IPS-15b (cell line): ENCODE data around the gene AOC3.
"Not testable (repeated sequence)": the region's sequence is repeated elsewhere in the genome, so short reads cannot be mapped to it uniquely, and the experiment has no call there.

Source experiments
- H3K27me3 ChIP-seq: one replicate; pipeline ENCODE4 v1.6.1; 2013; ENCODE audit warnings: low read length; ENCODE audit not compliant: control insufficient read depth, insufficient read depth
- H3K36me3 ChIP-seq: one replicate; pipeline ENCODE4 v1.6.1; 2013; ENCODE audit warnings: low read length; ENCODE audit not compliant: control insufficient read depth, insufficient read depth
- H3K4me1 ChIP-seq: one replicate; pipeline ENCODE4 v1.6.1; 2013; ENCODE audit warnings: mild to moderate bottlenecking, low read length; ENCODE audit not compliant: control insufficient read depth, insufficient read depth
- H3K4me3 ChIP-seq: one replicate; pipeline ENCODE4 v1.5.1; 2013; ENCODE audit warnings: low read depth, low read length
- H3K9ac ChIP-seq: one replicate; pipeline ENCODE4 v1.6.1; 2013; ENCODE audit warnings: low read depth, mild to moderate bottlenecking, low read length
- H3K9me3 ChIP-seq: one replicate; pipeline ENCODE4 v1.6.1; 2013; ENCODE audit warnings: mild to moderate bottlenecking, low read length; ENCODE audit not compliant: control insufficient read depth, insufficient read depth

AOC3 gene

DNA sequence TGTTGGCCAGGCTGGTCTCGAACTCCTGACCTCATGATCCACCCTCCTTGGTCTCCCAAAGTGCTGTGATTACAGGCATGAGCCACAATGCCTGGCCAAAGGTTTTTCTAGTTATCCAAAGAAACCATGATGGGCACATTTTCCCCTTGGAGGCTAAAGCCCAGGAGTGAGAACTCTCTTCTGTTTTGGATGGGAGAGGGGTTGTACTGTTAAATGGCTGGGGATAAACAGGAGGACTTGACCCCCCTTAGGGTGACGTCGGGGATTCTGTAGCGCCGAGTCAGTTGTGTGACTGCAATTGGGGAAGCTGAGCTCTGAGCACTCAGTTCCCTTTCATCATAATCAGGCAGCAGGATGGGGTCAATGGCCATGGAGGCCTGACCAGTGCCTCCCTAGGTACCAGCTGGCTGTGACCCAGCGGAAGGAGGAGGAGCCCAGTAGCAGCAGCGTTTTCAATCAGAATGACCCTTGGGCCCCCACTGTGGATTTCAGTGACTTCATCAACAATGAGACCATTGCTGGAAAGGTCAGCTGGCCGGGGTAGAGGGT is 4.1 kb downstream of the AOC3 start:
- H3K4me3 ChIP-seq = no peak overlapping the region
- H3K36me3 ChIP-seq = no peaks in the 10 kb centered on the region
- no peaks in the 10 kb centered on the region for H3K27me3 ChIP-seq
- no peak overlapping the region for H3K9ac ChIP-seq
- no peaks in the 10 kb centered on the region for H3K9me3 ChIP-seq
- H3K4me1 ChIP-seq = no peaks in the 10 kb centered on the region

DNA sequence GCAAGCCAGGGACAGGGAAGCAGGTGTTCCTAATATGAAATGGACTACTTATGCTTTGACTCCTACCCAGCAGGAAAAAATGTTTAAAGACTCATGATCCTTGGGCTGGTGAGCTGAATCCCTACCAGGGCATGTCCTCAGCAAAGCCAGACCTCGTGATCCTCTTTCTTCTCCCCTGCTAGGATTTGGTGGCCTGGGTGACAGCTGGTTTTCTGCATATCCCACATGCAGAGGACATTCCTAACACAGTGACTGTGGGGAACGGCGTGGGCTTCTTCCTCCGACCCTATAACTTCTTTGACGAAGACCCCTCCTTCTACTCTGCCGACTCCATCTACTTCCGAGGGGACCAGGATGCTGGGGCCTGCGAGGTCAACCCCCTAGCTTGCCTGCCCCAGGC is 5.1 kb downstream of the AOC3 start:
- H3K9ac ChIP-seq, H3K36me3 ChIP-seq: not testable (repeated sequence)

DNA sequence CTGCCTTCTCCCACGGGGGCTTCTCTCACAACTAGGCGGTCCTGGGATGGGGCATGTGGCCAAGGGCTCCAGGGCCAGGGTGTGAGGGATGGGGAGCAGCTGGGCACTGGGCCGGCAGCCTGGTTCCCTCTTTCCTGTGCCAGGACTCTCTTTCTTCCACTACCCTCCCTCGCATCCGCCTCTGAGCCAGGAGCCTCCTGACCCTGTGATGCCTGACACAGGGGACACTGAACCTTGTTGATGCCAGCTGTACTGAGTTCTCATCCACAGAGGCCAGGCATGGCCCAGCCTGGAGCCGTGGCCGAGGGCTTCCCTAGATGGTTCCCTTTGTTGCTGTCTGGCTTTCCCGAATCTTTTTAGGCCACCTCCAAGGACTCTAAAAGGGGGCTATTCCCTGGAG is 5.5 kb downstream of the AOC3 start:
- H3K9ac ChIP-seq, H3K36me3 ChIP-seq, H3K4me3 ChIP-seq, H3K4me1 ChIP-seq, H3K9me3 ChIP-seq, H3K27me3 ChIP-seq: not testable (repeated sequence)

More for the DNA sequence above, 5.1 kb downstream of the AOC3 start:
- H3K9me3 ChIP-seq, H3K27me3 ChIP-seq, H3K4me3 ChIP-seq, H3K4me1 ChIP-seq: not testable (repeated sequence)

DNA sequence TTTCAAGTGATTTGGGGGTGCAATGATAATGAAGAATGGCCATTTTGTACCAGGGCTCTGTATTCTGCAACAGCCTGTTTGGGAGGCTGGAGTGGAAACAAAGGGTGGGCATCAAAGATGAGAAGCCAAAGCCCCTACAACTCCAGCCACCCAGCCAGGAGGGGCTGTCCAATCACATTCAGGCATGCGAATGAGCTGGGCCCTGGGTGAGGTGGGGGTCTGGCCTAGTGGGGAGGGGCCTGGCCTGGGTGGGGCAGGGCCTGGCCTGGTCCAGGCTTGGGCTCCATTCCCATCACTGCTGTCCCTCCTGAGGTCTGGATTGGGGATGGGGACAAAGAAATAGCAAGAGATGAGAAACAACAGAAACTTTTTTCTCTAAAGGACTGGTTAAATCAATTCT is 6.4 kb downstream of the AOC3 start:
- Histone ChIP-seq H3K36me3 (no peaks in the 10 kb centered on the region), H3K4me1 (no peaks in the 10 kb centered on the region), H3K27me3 (no peaks in the 10 kb centered on the region), H3K9ac (no peak overlapping the region), H3K9me3 (no peaks in the 10 kb centered on the region), H3K4me3 (no peak overlapping the region)

DNA sequence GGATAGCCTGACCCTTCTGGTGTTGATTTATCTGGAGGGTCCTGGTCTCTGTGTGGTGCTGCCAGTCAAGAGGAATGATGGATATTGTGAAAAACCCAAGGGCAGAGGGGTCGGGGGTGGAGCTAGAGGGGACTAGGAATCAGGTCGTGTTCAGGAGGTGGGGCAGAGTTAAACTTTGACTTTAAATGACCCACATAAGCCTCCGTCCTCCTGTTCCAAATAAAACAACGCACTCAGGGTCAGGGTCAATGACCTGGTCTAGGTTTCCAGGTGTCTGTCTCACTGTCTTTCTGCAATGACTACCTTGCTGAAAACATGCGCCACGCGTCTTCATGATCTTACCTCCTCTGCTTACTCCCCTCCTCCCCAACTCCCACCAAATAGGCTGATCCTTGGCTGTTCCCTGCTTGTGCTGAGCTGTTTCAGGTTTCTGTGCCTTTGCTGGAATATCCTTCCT is 14.7 kb downstream of the AOC3 start:
- no peaks in the 10 kb centered on the region for H3K36me3 ChIP-seq
- H3K9ac ChIP-seq = no peak overlapping the region
- H3K27me3 ChIP-seq = no peaks in the 10 kb centered on the region
- no peaks in the 10 kb centered on the region for H3K4me1 ChIP-seq
- no peak overlapping the region for H3K4me3 ChIP-seq
- no peaks in the 10 kb centered on the region for H3K9me3 ChIP-seq

DNA sequence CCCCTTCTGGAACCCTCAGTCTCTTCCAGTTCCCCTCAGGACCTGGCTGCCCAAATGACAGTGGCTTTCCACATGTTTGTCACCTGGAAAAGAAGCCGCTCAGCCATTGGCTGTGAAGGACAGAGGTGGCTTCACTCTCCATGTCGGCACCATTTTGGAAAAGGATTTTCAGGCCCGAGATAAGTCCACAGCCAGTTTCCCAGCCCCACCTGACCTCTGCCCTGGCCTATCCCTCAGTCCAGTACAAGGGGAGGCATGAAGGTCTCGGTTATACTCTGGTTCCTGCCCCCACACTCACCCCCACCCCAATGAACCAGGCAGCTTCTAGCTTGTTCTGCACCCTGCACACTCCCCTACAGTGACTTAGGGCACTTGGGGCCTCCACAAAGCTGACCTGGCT is 15.2 kb downstream of the AOC3 start:
- H3K9ac ChIP-seq = no peak overlapping the region
- H3K4me1 ChIP-seq = no peaks in the 10 kb centered on the region
- no peaks in the 10 kb centered on the region for H3K9me3 ChIP-seq
- H3K4me3 ChIP-seq = no peak overlapping the region
- no peaks in the 10 kb centered on the region for H3K36me3 ChIP-seq
- H3K27me3 ChIP-seq = no peaks in the 10 kb centered on the region

DNA sequence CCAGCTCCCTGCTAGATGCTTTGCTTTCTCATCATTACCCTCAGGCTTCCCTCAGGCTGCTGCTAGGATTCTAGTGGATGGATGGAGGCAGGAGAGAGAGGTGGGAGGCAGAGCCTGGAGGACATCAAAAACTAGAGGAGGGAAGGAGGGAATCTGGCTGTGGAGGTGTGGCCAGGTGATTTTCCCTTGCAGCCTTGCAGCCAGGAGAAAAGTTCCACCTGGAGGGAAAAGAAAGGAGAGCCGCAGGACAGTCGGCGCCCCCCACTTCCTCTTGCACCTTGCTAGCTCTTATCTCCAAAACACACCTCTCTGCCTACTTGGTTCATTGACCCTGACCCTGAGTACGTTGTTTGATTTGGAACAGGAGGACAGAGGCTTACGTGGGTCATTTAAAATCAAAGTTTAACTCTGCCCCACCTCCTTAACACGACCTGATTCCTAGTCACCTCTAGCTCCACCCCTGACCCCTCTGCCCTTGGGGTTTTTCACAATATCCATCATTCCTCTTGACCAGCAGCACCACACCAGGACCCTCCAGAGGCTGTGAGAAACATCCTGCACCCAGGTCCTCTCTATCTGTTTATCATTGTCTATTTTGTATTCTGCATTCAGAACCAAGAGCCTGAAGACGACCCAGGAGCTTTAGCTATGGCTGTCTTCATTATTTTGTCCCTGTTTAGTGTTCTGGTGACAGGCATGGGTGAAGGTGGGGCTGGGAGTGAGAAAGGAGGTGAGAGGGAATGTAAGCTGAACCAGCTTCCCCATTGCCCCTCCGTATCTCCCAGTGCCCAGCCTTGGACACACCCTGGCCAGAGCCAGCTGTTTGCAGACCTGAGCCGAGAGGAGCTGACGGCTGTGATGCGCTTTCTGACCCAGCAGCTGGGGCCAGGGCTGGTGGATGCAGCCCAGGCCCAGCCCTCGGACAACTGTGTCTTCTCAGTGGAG is 15.9 kb downstream of the AOC3 start:
- H3K4me3 ChIP-seq = no peak overlapping the region
- H3K27me3 ChIP-seq = no peaks in the 10 kb centered on the region
- no peaks in the 10 kb centered on the region for H3K36me3 ChIP-seq
- H3K4me1 ChIP-seq = no peaks in the 10 kb centered on the region
- H3K9ac ChIP-seq = no peak overlapping the region
- H3K9me3 ChIP-seq = no peaks in the 10 kb centered on the region

DNA sequence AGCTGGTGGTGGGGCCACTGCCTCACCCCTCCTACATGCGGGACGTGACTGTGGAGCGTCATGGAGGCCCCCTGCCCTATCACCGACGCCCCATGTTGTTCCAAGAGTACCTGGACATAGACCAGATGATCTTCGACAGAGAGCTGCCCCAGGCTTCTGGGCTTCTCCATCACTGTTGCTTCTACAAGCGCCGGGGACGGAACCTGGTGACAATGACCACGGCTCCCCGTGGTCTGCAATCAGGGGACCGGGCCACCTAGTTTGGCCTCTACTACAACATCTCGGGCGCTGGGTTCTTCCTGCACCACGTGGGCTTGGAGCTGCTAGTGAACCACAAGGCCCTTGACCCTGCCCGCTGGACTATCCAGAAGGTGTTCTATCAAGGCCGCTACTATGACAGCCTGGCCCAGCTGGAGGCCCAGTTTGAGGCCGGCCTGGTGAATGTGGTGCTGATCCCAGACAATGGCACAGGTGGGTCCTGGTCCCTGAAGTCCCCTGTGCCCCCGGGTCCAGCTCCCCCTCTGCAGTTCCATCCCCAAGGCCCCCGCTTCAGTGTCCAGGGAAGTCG is 16.8 kb downstream of the AOC3 start:
- H3K4me3 ChIP-seq, H3K9me3 ChIP-seq, H3K9ac ChIP-seq, H3K4me1 ChIP-seq, H3K36me3 ChIP-seq, H3K27me3 ChIP-seq: not testable (repeated sequence)

DNA sequence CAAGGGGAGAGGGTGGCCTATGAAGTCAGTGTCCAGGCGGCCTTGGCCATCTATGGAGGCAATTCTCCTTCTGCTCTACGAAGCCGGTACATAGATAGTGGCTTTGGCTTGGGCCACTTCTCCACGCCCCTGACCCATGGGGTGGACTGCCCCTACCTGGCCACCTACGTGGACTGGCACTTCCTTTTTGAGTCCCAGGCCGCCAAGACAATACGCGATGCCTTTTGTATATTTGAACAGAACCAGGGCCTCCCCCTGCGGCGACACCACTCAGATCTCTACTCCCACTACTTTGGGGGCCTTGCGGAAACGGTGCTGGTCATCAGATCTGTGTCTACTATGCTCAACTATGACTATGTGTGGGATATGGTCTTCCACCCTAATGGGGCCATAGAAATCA is 17.3 kb downstream of the AOC3 start:
- Histone ChIP-seq H3K4me3 (no peak overlapping the region), H3K4me1 (no peaks in the 10 kb centered on the region), H3K36me3 (no peaks in the 10 kb centered on the region), H3K9me3 (no peaks in the 10 kb centered on the region), H3K9ac (no peak overlapping the region), H3K27me3 (no peaks in the 10 kb centered on the region)

DNA sequence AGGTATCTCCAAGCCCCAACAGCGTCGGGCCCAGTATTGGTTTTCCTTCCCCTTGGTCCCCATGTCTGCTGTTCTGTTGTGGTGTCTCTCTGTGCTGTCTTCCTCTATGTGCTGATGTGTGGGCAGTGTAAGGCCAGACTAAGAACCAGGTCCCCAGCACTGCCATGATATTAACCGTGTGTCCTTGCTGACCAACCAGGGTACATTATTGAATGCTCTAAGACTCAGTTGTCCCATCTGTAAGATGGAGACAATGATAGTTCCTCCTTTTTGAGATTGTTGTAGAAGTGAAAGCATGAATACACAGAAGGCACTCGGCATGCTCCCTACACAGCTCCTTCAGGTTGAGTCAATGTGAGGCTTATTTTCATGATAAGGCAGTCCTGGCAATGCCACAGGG is 20.6 kb downstream of the AOC3 start:
- Histone ChIP-seq H3K27me3 (no peaks in the 10 kb centered on the region), H3K9me3 (no peaks in the 10 kb centered on the region), H3K36me3 (no peaks in the 10 kb centered on the region), H3K9ac (no peak overlapping the region), H3K4me1 (no peaks in the 10 kb centered on the region), H3K4me3 (no peak overlapping the region)

DNA sequence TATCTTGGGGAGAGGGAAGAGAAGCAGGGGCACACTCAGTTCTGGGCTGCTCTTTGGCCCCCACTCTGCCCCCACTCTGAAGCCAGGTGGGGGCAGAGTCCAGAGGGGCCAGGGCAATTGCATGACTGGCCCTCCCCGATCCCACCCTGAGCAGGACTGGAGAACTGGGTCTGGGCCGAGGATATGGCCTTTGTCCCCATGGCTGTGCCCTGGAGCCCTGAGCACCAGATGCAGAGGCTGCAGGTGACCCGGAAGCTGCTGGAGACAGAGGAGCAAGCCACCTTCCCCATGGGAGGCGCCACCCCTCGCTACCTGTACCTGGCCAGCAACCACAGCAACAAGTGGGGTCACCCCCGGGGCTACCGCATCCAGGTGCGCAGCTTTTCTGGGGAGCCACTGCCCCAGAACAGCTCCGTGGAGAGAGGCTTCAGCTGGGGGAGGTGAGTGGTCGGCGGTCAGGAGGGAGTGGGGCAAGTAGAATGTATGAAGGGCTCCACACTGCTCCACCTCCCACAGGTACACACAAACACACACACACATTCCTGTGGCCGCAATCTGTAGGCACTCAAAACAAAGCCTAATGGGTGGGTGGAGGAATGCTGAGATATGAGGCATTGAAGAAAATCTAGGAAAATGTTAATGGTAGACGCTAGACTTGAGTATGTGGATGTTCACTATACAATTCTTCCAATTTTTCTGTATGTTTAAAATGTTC is 21.4 kb downstream of the AOC3 start:
- Histone ChIP-seq H3K36me3 (no peaks in the 10 kb centered on the region), H3K9me3 (no peaks in the 10 kb centered on the region), H3K27me3 (peaks cover 3% of the 10 kb centered on the region), H3K4me1 (no peaks in the 10 kb centered on the region), H3K4me3 (no peak overlapping the region), H3K9ac (no peak overlapping the region)
